Measurements from ENCODE around the gene HDDC3.
A peak's percentile ranks its signal among the peaks of the same experiment; 100 is the strongest.

HDDC3 gene

DNA sequence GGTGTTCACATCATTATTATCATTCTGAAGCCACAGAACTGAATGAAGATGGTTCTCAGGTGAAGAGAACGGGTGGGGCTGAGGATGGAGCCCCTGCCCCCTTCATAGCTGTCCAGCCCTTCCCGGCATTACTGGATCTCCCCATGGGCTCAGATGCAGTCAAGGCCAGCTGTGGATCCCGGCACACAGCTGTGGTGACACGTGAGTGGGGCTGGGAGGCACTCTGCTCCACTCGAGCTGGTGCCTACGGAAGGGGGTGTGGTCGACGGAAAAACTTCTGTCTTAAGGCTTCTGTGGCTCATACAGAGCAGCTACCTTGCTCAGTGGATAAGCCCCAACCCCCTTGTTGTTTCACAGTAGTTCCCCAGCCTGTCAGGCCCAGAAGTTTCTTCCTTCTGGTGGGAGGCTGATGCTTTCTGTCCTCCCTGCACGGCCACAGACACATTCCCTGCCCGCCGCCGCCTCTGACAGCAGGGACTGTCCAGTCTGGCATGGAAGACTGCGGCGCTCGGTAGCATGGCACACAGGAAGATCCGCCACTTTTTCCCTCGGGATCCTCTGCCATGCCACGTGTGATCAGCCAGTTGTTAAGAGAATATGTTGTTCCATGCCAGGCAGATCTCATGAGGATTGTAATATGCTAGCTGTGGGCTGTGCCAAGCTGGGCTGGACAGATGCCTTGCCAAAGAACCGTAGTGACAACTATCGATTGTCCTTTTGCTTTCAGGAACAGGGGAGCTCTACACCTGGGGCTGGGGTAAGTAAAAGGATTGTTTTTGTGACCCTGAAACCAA is 28.1 kb upstream of the HDDC3 start:
- Histone ChIP-seq H3K27me3 (ENCODE audit: control insufficient read depth, insufficient read depth, low read length) (no peaks in the 10 kb centered on the region), H3K4me3 (ENCODE audit: low read length) (no peak overlapping the region), H3K4me2 (ENCODE audit: low read length) (no peak overlapping the region), H3K4me1 (ENCODE audit: control insufficient read depth, insufficient read depth, low read length) (peaks cover 38% of the 10 kb centered on the region), H3K9ac (ENCODE audit: low read depth, low read length) (no peak overlapping the region), H3K9me3 (replicated peaks; ENCODE audit: low read length) (no peaks in the 10 kb centered on the region), H3K36me3 (ENCODE audit: insufficient read depth, low read length) (peaks cover 35% of the 10 kb centered on the region)

DNA sequence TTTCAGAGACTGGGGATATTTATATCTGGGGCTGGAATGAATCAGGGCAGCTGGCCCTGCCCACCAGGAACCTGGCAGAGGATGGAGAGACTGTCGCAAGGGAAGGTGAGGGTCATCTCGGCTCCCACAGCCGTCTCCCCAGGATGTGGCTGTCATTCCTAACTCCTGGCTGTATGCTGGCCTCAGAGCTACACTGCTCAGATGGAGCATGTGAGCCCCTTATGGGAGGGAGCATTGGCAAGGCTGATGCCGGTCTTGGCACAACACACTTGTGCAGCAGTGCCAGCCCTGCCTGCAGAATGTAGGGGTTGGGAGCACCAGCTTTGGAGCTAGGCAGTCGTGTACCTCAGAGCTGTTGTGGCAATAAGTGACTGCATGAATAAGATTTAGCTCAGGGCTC is 27.5 kb upstream of the HDDC3 start:
- Histone ChIP-seq H3K4me1 (ENCODE audit: control insufficient read depth, insufficient read depth, low read length) (peaks cover 42% of the 10 kb centered on the region), H3K27me3 (ENCODE audit: control insufficient read depth, insufficient read depth, low read length) (no peaks in the 10 kb centered on the region), H3K9ac (ENCODE audit: low read depth, low read length) (no peak overlapping the region), H3K4me3 (ENCODE audit: low read length) (no peak overlapping the region), H3K4me2 (ENCODE audit: low read length) (no peak overlapping the region), H3K36me3 (ENCODE audit: insufficient read depth, low read length) (peaks cover 35% of the 10 kb centered on the region), H3K9me3 (replicated peaks; ENCODE audit: low read length) (no peaks in the 10 kb centered on the region)

DNA sequence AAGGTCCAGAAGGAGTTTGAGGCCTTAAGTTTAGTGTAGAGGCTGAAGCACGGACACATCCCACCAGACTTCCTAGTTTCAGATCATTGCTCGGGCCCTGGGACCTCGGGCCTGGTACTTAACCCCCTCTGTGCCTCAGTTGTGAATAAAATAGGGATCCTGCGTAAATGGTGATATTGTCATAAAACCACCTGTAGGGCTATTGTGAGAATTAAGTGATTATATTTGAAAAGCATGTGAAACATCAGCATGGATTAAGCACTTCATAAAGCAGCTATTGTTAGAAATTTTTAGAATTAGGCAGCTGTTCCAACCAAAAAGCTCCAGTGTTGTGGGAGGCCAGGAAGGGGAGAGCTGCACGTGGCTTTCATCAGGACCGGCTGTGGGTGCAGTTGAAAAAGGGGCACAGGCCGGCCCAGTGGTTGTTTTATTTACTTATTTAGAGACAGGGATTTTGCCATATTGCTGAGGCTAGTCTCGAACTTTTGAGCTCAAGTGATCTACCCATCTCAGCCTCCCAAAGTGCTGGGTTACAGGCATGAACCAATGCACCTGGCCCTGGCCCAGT is 26.8 kb upstream of the HDDC3 start:
- H3K27me3 ChIP-seq (ENCODE audit: control insufficient read depth, insufficient read depth, low read length), result no peaks in the 10 kb centered on the region
- H3K9me3 ChIP-seq (replicated peaks; ENCODE audit: low read length), result no peaks in the 10 kb centered on the region
- no peak overlapping the region for H3K4me2 ChIP-seq (ENCODE audit: low read length)
- no peak overlapping the region for H3K9ac ChIP-seq (ENCODE audit: low read depth, low read length)
- peaks cover 35% of the 10 kb centered on the region for H3K36me3 ChIP-seq (ENCODE audit: insufficient read depth, low read length)
- H3K4me3 ChIP-seq (ENCODE audit: low read length), result no peak overlapping the region
- H3K4me1 ChIP-seq (ENCODE audit: control insufficient read depth, insufficient read depth, low read length), result peaks cover 45% of the 10 kb centered on the region

DNA sequence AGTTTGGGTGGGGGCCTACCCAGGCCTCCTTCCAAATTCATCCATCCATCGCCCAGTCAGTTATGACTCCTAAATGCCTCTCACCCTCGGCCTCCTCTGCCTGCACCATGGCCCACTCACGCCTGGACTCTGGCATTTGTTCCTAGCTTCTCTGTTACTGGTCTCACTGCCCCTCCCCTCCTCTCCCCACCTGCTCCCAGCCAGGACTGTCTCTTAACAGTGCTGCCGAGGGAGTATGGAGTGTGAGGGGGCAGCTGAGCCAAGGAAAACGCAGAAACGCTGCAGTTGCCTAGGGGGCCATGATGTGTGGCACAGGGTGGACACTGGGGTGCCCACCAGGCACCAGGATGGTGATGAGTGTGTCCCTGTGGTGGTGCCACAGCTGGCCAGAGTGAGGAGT is 25.4 kb upstream of the HDDC3 start:
- H3K4me3 ChIP-seq (ENCODE audit: low read length), result peak overlapping the region; percentile 87

DNA sequence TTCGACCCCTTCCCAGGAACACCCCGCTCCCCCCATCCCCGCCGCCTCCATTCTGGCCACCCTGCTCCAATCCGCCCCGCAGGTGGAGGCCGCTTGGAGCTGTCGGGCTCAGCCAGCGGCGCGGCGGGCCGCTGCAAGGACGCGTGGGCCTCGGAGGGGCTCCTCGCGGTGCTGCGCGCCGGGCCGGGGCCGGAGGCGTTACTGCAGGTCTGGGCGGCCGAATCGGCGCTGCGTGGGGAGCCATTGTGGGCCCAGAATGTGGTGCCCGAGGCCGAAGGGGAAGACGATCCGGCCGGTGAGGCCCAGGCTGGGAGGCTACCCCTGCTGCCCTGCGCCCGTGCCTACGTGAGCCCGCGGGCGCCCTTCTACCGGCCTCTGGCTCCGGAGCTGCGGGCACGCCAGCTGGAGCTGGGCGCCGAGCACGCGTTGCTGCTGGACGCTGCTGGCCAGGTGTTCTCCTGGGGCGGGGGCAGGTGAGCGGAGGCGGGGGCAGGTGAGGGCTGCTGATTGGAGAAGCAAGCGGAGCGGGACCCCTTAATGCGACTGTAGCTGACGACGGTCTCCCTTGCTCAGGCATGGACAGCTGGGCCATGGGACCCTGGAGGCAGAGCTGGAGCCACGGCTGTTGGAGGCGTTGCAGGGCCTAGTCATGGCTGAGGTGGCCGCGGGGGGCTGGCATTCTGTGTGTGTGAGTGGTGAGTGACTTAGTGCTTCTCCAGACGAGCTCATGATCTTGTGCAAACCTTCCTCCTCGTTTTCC is 24.9 kb upstream of the HDDC3 start:
- Histone ChIP-seq H3K9ac (ENCODE audit: low read depth, low read length) (peak overlapping the region; percentile 96), H3K9me3 (replicated peaks; ENCODE audit: low read length) (no peaks in the 10 kb centered on the region), H3K4me3 (ENCODE audit: low read length) (peak overlapping the region; percentile 87), H3K27me3 (ENCODE audit: control insufficient read depth, insufficient read depth, low read length) (no peaks in the 10 kb centered on the region), H3K4me2 (ENCODE audit: low read length) (peak overlapping the region; percentile 96), H3K4me1 (ENCODE audit: control insufficient read depth, insufficient read depth, low read length) (peaks cover 45% of the 10 kb centered on the region), H3K36me3 (ENCODE audit: insufficient read depth, low read length) (peaks cover 34% of the 10 kb centered on the region)

More for the DNA sequence above, 25.4 kb upstream of the HDDC3 start:
- H3K9me3 ChIP-seq (replicated peaks; ENCODE audit: low read length), result no peaks in the 10 kb centered on the region
- peak overlapping the region; percentile 96 for H3K4me2 ChIP-seq (ENCODE audit: low read length)
- H3K27me3 ChIP-seq (ENCODE audit: control insufficient read depth, insufficient read depth, low read length), result no peaks in the 10 kb centered on the region
- peaks cover 45% of the 10 kb centered on the region for H3K4me1 ChIP-seq (ENCODE audit: control insufficient read depth, insufficient read depth, low read length)
- peak overlapping the region; percentile 96 for H3K9ac ChIP-seq (ENCODE audit: low read depth, low read length)
- H3K36me3 ChIP-seq (ENCODE audit: insufficient read depth, low read length), result peaks cover 36% of the 10 kb centered on the region

DNA sequence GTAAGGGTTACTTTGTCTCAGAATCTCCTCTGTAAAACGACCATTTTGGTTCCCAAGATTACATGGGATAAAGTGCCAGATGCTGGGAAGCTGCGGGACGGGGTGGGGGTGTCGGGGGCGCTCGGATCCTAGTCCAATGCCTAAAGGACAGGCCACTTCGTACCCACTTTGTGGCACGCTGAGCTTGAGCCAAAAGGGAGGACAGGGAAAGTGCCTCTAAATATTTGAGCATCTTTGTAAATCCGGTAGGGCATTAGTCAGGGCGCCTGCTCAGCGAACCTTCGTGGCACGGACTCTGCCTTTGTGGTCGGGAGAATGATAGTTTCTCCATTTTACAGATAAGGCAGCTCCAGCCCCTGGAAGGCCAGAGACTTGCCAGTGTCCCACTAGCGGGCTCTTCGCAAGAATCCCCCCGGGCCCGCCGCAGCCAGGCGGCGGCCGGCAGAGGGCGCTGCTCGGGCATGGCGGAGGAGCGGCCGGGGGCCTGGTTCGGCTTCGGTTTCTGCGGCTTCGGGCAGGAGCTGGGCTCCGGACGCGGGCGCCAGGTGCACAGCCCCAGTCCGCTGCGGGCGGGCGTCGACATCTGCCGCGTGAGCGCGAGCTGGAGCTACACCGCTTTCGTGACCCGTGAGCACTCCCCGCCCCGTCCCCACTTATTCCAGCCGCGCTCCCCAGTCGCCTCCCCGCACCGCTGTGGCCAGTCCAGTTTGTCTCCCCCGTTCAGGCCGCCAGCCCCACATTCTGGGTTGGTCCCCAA is 24.1 kb upstream of the HDDC3 start:
- H3K9me3 ChIP-seq (replicated peaks; ENCODE audit: low read length), result no peaks in the 10 kb centered on the region
- H3K4me2 ChIP-seq (ENCODE audit: low read length), result peak overlapping the region; percentile 96
- peaks cover 45% of the 10 kb centered on the region for H3K4me1 ChIP-seq (ENCODE audit: control insufficient read depth, insufficient read depth, low read length)
- H3K36me3 ChIP-seq (ENCODE audit: insufficient read depth, low read length), result peaks cover 34% of the 10 kb centered on the region
- peak overlapping the region; percentile 87 for H3K4me3 ChIP-seq (ENCODE audit: low read length)
- peak overlapping the region; percentile 96 for H3K9ac ChIP-seq (ENCODE audit: low read depth, low read length)
- no peaks in the 10 kb centered on the region for H3K27me3 ChIP-seq (ENCODE audit: control insufficient read depth, insufficient read depth, low read length)

DNA sequence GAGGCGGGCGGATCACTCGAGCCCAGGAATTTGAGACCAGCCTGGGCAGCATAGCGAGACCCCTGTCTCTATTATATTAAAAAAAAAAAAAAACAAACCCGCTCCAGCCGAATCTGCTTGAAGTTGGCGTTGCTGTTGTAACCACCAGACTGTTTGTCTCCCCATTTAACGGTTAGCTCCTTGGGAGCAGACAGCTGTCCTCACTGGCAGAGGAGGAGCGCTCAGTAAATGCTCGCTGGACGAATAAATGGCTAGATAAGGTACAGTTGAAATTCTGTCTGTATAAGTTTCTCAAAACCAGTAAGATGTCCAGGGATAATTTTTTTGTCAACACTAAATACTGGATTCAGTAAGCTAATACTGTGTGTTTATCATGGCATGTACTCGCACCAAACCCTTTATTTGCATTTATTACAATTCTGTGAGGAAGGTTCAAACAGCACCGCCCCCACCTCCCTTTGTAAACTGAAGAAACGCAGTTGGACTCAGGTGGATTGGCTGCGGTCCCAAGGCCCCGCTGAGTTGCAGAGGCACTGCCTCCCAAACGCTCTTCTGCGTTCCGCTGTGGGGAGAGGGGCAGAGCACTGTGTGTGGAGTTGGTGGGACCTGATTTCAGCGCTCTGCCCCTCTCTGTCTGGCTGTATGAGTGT is 23.4 kb upstream of the HDDC3 start:
- peak overlapping the region; percentile 96 for H3K4me2 ChIP-seq (ENCODE audit: low read length)
- peak overlapping the region; percentile 87 for H3K4me3 ChIP-seq (ENCODE audit: low read length)
- no peaks in the 10 kb centered on the region for H3K27me3 ChIP-seq (ENCODE audit: control insufficient read depth, insufficient read depth, low read length)
- no peaks in the 10 kb centered on the region for H3K9me3 ChIP-seq (replicated peaks; ENCODE audit: low read length)
- H3K4me1 ChIP-seq (ENCODE audit: control insufficient read depth, insufficient read depth, low read length), result peaks cover 43% of the 10 kb centered on the region
- H3K9ac ChIP-seq (ENCODE audit: low read depth, low read length), result peak overlapping the region; percentile 96
- peaks cover 33% of the 10 kb centered on the region for H3K36me3 ChIP-seq (ENCODE audit: insufficient read depth, low read length)

DNA sequence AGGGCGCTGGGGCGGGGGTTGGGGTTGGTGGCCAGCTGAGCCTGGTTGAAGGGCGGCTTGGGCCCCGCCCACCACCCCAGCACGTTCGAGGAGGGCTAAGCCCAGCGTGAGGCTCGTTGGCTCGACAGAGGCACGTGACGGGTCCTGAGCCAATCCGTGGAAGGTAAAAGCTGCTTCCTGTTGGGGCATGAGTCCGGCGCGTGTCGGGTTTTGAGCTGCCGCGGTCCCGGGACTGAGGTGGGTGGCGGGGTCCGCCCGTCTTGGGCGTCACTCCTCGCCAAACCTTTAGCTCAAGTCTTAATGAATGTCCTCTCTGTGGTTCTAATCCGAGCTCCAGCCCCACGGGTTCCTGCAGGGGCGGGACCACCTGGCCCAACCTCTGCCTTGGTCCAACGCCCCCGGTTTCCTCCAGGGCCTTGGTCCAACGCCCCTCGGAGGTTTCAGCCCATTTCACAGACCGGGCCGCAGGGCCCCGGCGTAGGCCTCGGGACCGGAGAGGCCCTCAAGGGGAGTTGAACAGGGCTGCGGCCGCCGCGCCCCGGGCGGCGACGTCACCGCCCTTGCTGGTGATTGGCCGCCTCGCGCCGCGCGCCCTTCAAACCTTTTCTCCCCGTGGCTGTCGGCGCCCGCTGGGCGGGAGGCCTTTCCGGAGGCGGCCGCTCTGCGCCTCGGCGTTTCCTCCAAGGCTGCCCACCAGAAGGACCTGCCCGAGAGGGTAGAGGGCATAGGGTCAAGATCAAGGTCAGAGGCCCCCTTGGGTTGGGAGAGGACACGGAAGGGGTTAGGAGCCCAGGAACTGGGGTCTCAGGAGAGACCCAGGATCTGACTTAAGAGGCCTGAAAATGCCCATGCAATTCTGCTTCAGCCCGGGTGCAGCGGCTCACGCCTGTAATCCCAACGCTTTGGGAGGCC is 22.6 kb upstream of the HDDC3 start, which contains the start of gene RCCD1:
RCCD1 (plus strand) TSS at position 173 of the 912 bp plus-strand sequence. CDS start 1,851 bp downstream, outside the sequence.
- no peaks in the 10 kb centered on the region for H3K27me3 ChIP-seq (ENCODE audit: control insufficient read depth, insufficient read depth, low read length)
- H3K4me3 ChIP-seq (ENCODE audit: low read length), result peak within 1 kb of the TSS; percentile 87
- H3K9me3 ChIP-seq (replicated peaks; ENCODE audit: low read length), result no peaks in the 10 kb centered on the region
- peak within 1 kb of the TSS; percentile 96 for H3K4me2 ChIP-seq (ENCODE audit: low read length)
- peaks cover 39% of the 10 kb centered on the region for H3K36me3 ChIP-seq (ENCODE audit: insufficient read depth, low read length)
- peaks cover 36% of the 10 kb centered on the region for H3K4me1 ChIP-seq (ENCODE audit: control insufficient read depth, insufficient read depth, low read length)
- peak within 1 kb of the TSS; percentile 96 for H3K9ac ChIP-seq (ENCODE audit: low read depth, low read length)

DNA sequence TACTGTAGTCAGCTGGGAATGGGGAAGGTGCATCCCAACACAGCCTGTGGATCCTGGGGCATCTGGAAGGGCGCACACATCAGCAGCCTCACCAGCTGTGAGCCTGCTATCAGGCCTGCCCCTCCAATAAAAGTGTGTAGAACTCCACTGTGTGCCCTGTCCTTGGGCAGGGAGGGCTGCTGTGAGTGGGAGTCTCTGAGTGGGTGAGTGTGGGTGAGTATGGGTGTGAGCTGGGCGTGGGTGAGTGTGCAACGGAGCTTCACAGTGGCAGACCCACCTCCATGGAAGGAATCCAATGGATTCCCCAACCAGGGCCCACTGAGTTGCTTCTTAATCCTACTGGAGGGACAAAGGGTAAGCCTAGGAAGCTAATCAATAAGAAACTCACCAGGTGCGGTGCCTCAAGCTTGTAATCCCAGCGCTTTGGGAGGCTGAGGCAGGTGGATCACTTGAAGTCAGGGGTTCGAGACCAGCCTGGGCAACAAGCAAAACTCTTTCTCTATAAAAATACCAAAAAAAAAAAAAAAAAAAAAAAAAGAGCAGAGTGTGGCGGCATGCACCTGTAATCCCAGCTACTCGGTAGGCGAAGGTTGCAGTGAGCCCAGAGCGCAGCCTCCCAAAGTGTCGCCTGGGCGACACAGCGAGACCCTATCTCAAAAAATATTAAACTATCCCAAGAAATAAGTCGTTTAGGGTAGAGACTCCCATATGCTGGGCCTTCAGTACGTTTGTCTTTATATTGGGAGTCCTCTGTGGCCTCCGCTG is 21.8 kb upstream of the HDDC3 start:
- Histone ChIP-seq H3K4me2 (ENCODE audit: low read length) (peak overlapping the region; percentile 96), H3K4me3 (ENCODE audit: low read length) (no peak overlapping the region), H3K4me1 (ENCODE audit: control insufficient read depth, insufficient read depth, low read length) (peaks cover 37% of the 10 kb centered on the region), H3K9ac (ENCODE audit: low read depth, low read length) (peak overlapping the region; percentile 96), H3K36me3 (ENCODE audit: insufficient read depth, low read length) (peaks cover 45% of the 10 kb centered on the region), H3K9me3 (replicated peaks; ENCODE audit: low read length) (no peaks in the 10 kb centered on the region), H3K27me3 (ENCODE audit: control insufficient read depth, insufficient read depth, low read length) (no peaks in the 10 kb centered on the region)

Data from skeletal muscle satellite cell (primary cell).